Loucy (cell line): ENCODE data around the gene ATP1A2.

Source experiments
- EZH2phosphoT487 ChIP-seq: fragments of 200-600 bp; IDR thresholded peaks from 2 replicates; pipeline ENCODE4 v1.6.1; 2018; ENCODE audit warnings: antibody characterized with exemption, mild to moderate bottlenecking, moderate library complexity, borderline replicate concordance
- TF ChIP-seq, protein P1 (sequence below): fragments of 200-600 bp; sonication (generic); conservative IDR thresholded peaks from 2 replicates; pipeline ENCODE4 v1.5.1; 2014; ENCODE audit warnings: mild to moderate bottlenecking, antibody characterized with exemption, low read length

DNA sequence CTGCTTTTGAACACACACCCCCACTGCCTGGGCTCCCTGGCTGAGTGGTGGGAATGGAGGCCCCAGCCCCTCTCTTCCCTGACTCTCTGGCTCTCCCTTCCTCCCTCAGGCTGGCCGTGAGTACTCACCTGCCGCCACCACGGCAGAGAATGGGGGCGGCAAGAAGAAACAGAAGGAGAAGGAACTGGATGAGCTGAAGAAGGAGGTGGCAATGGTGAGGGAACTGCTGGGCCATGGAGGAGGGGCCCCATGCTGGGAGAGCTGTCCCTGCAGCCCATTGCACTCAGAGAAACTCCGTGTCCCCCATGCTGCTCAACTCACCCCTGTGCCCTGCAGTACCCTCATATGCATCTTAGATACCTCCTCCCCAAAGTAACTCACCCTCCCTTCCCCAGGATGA, 5.2 kb downstream of the ATP1A2 start:
- TF ChIP-seq, protein P1, sequence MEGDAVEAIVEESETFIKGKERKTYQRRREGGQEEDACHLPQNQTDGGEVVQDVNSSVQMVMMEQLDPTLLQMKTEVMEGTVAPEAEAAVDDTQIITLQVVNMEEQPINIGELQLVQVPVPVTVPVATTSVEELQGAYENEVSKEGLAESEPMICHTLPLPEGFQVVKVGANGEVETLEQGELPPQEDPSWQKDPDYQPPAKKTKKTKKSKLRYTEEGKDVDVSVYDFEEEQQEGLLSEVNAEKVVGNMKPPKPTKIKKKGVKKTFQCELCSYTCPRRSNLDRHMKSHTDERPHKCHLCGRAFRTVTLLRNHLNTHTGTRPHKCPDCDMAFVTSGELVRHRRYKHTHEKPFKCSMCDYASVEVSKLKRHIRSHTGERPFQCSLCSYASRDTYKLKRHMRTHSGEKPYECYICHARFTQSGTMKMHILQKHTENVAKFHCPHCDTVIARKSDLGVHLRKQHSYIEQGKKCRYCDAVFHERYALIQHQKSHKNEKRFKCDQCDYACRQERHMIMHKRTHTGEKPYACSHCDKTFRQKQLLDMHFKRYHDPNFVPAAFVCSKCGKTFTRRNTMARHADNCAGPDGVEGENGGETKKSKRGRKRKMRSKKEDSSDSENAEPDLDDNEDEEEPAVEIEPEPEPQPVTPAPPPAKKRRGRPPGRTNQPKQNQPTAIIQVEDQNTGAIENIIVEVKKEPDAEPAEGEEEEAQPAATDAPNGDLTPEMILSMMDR: no peak
- no peak for TF ChIP-seq EZH2phosphoT487
